Stimulated activated CD8-positive, alpha-beta memory T cell treated with anti-CD3 and anti-CD28 coated beads, Interleukin-4, amount 100 ng/mL, for 48 hours (primary cell): ENCODE results near the gene RERE.
"Not testable (repeated sequence)": the region's sequence is repeated elsewhere in the genome, so short reads cannot be mapped to it uniquely, and the experiment has no call there.

Source experiments
- DNase-seq: peaks from one replicate; pipeline ENCODE4 v3.0.0-alpha.2; 2020

RERE gene

DNA sequence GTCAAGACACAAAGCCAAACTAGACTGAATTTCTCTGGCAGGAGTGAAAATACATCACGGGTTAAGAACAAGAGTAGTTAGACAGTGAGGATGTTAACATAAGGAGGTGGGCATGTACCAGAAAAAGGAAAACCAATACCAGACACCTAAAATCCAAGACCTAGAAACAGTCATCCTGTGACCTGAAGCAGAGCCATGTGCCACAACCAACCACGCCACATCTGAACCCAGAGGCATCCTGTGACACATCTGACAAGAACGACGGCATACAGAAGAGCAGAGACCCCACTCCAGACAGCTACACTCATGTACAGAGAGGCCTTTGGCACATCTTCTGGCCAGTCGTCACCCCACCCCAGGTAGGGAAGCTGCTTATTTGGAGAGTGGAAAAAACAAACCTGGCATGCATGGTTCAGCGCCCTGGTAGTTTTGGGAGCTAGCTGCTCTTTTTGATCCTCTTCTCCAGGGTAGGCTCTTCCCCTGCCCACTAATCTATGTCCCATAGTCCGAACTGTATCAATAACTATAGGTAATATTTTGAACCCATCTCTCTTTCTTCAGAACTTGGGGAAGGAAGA is 427.4 kb downstream of the RERE start:
- peak; percentile 39 for DNase-seq

- no peak for DNase-seq
These were observed 428.5 kb downstream of the RERE start for GRCh38 chr1:8388732-8389562.

DNA sequence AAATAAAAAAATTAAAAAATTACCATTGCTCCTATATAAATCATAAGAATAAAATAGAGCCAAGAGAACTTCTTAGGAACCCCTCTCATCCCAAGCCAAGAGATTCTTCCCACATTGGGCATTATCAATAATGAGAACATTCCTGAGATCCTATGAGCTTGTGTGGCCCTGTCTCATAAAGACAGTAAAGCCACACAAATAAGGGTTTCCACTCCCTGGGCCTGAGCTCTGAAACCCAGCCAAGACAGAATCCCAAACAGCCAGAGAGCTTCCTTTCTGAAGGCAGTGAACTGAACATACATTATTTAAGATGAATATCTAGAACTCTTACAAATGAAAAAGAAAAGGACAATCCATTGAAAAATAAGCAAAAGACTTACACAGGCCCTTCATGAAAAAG is 431.2 kb downstream of the RERE start:
- DNase-seq = no peak

DNA sequence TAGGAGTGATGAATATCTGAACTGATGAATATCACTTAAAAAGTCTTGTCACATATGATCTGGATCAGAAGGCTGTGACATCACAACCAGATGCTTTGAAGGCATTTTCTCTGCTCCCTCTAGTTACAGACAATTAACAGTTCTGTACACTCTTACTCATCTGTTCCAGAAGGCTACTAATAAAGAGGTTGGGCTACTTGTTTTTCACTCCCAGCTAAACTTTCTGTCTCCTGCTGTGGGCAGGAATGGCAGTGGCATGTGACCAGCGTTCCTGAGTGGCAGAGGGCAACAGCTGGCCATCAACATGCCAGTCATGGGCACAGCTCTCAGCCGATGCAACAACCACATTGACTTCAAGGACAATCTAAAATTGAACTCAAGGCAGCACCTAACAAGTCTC is 432.9 kb downstream of the RERE start:
- DNase-seq = no peak

DNA sequence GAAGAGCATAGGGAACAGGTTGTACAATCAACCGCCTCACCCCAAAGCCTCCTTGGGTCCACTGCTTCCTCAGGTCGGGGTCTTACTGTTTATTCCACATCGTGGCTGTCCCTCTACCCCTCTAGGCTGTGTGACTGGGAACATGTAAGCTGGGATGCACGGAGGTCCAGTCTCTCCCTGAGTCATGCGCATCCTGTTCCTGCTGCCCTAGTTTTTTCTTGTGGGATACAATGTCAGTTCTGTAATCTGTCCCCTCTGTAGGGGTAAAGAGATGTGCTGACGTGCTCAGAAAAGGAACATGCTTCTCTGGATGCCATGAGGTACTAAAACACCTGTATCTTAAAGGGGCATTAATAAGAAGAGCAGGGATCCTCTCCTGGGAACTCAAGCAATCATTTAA is 433.4 kb downstream of the RERE start:
- no peak for DNase-seq

DNA sequence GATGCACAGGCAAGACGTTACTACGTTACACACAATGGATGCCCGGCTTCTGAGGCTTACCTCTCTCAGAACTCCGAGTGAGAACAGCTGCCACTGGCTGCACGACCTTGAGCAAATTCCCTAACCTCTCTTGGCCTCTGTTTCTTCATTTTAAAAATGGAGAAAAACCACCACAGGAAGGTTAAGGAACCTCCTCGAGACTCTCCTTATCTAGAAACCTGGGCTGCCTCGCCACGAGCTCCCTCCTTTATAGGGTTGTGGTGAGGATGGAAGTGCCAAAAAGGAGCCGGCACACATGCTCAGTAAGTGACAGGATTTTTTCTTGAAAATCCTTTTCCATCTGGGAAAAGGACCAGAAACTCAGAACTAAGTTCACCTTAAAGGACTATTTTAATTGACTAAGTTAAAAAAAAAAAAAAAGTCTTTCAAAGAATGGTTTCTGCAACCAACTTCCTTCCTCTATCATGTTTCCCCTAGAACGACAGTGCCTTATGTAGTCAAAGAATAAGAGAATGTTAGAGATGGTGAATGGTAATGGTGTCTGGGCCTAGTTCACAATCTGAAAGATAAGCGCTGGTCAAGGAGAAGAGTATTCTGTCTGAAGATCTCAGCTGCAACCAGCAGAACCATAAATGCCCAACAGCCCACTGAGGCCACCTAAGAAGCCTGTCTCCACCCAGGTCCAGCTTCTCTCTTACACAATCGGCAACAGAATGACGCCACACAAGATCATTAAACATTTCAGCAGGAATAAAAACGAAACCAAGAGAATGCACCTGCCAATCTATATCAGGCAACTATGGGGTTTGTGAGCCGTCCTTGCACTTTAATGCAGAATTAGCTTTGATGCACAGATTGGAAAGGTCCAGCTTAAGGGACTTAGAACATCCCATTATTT is 434.6 kb downstream of the RERE start:
- no peak for DNase-seq

DNA sequence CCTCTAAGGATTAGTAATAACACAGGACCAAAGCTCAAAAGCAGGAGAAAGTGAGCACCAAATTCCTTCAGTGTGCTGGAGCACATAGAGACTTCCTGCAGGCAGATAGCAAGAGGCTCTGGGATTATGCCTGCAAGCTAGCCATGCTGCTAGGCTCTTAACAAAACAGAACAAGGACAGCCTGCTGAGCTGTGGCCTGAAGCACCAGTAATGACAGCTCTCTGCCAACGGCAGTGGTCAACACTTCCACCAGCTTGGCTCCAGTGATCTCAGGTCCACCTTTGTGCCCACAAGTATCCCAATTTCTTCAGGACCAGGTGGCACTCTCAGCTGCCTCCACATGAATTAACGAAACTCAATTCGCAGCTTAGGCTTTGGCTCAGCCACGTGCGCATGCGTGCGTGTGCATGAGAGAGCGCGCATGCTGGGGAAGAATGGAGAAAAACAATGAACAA is 435.4 kb downstream of the RERE start:
- DNase-seq = no peak

DNA sequence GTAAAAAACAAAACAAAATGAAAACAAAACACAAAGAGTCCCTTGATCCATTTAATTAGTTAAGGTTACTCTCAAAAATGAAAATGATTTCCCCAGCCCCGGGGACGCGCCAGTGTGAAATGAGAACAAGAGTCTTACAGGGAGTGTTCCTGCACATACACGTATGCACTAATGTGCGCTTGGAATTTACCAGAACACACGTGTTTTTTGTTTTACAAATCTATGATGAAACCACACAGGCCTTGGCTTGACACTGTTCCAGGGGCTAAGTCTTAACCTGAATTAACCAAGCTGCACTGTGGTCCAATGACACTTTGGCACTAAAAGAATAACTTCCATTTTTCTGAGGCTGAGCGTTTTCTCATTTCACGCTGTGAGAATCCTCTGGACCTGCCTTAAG is 435.8 kb downstream of the RERE start:
- DNase-seq = no peak

- DNase-seq = not testable (repeated sequence)
These were observed 437.1 kb downstream of the RERE start for GRCh38 chr1:8380310-8380709.

GRCh38 chr1:8379513-8380186 is 437.8 kb downstream of the RERE start:
- no peak for DNase-seq

- DNase-seq = no peak
These were observed 438.4 kb downstream of the RERE start for GRCh38 chr1:8378981-8379470.

DNA sequence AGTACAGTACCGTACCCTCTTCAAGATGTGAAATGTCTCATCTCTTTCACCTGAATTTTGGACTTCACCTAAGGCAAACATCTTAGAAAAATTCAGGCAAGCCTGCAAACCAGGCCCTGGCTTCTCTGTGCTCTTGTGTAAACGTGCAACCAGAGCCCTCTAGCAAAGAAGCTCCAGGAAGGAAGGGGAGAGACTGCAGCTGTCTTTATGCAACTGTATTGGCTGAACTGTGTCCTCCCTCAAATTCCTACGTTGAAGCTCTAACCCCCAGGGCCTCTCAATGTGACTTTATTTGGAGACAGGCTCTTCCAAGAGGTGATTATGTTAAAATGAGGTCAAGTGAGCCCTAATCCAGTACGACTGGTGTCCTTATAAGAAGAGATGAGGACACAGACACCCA is 439.3 kb downstream of the RERE start:
- no peak for DNase-seq

GRCh38 chr1:8377271-8377981 is 440.0 kb downstream of the RERE start:
- no peak for DNase-seq

DNA sequence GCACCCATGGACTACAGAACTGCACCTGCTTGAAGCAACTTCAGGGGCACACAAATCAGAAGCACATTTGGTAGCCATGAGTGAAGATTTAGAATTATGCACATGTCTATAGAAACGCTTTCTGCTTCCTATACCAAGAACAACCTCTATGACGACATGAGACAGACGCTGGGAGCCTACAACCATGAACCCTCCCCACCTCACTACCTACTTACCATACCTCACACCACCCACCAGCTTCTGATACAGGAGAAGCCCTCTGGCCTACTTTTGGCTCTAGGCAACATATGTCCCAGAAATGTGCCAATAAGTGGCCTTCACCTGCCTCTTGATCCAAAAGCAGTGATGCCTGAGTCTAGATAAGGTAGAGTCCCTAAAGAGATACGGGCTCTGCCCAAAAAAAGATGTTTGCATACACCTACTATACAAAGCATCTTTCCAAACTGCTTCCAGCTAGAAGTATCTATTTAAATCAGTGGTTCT is 441.0 kb downstream of the RERE start:
- DNase-seq = no peak

GRCh38 chr1:8374812-8375211 is 442.6 kb downstream of the RERE start:
- DNase-seq = peak; percentile 40

GRCh38 chr1:8374356-8374755 is 443.1 kb downstream of the RERE start:
- DNase-seq = no peak

- DNase-seq = no peak
These were observed 443.7 kb downstream of the RERE start for GRCh38 chr1:8373581-8374241.

DNA sequence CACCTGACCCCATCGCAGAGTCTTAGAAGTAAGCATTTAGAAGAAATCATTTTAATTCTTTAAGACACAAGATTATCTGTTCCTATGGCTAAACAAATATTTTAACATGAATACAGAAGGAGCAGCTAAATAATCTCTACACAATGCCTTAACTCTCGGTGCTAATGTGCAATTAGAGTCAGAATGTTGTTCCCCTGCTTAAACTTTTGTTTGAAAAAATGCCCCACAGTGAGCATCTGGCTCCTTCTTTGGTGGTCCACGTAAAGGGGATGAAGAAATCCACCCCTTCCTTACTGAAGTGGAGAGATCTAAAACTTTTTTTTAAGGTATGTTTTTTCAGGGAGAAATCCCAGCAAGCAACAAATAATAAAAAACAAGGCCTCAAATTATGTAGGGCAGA is 444.3 kb downstream of the RERE start:
- DNase-seq = no peak

DNA sequence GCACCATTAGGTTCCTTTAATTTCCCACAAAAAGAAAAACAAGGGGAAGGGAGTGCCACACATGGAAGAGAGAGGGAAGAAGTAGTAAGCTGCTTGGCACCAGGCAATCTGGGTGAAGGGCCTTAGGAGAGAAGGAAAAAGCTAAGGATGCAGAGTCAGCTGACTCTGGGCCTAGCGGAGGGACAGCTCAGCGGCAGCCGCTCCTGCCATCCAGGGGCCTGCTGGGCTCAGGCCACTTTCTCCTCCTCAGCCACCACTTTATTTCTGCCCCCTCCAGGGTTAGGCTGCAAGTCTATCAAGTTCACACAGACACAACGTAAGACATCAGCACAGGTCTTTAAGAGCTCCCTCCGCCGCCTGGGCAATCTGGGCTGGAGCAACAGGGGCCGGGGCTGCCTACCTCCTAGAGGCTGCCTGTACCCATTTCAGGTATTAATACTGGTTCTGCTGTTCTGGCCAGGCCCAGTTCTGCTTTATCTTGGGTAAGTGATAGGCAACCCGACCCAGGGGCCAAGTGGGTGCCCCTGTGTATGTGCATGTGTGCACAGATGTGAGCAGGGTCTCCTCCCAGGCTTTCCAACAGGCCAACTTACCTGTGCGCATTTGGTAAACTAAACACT is 446.0 kb downstream of the RERE start:
- DNase-seq = no peak

DNA sequence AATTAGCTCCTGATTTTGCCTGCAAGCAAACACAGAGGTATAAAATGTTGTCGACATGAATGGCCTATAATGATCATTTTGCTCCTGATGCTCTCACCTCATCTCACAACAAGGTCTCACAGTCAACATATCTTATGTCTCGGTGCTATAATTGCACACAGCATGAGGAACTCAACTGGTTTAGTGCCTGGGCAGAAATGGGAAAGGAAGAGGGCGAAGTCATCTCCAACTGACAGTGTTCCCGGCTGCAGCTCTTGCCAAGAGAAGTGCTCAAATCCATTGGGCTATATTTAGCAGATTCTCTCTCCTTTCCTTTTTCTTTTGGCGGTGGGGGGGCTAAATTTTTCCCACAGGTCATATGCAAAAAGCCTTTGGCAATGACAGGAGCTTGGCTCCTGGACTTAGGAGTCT is 446.5 kb downstream of the RERE start:
- DNase-seq = no peak
